ENCODE results near the gene RABEP1.

DNA sequence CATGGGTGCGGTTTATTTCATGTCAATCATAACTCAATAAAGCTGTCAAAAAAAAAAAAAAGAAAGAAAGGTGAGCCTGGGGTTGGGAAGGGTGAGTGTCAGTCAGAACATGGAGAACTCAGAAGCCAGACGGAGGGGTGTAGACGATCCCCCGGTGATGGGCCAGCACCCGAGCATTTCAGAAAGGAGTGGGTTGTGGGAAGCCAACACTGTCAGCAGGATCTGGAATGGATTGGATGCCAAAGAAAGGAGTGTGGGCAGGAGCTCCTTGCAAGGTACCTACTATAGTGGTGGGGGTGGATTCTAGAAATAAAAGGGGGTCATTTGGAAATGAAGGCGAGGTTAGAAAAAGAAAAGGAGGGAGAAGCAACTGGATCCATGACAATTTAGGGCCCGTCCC, 27.7 kb upstream of the RABEP1 start:
- TF ChIP-seq CTCF (IDR thresholded peaks at IDR 0.05; ENCODE audit: insufficient read depth, low read length): no peak
- TF ChIP-seq POLR2AphosphoS5 (IDR thresholded peaks at IDR 0.05; ENCODE audit: low read depth): no peak

Measured in HL-60 (cell line).